IPS-NIHi7 (cell line): ENCODE data around the gene NUCKS1.
"Not testable (repeated sequence)": the region's sequence is repeated elsewhere in the genome, so short reads cannot be mapped to it uniquely, and the experiment has no call there.

Source experiments
- DNase-seq: peaks from one replicate; pipeline ENCODE4 v3.0.0; 2012; ENCODE audit warnings: mixed read lengths; ENCODE audit errors: extremely low spot score

NUCKS1 gene

GRCh38 chr1:205729945-205730610, 19.9 kb downstream of the NUCKS1 start:
- DNase-seq: no peak

- DNase-seq: no peak
Measured at GRCh38 chr1:205726619-205727125, 23.3 kb downstream of the NUCKS1 start.

DNA sequence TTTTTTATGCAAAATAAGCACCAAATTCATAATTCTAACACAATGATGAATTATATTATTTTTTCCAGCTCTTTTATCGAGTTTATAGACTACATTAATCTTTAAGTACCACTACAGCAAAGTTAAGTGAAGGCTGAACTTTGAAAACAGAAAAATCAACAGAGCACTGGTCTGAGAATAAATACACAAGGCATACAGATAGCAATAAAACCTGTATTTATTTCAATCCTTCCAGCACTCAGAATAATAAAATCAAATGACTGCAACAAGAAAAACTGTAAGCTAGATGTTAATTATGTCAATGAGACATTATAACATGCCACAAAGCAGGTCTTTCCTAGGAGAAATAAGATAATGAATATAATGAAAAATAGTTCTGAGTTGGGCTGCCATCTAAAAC, 24.5 kb downstream of the NUCKS1 start:
- DNase-seq: no peak

GRCh38 chr1:205720740-205721139, 29.2 kb downstream of the NUCKS1 start:
- not testable (repeated sequence) for DNase-seq

- DNase-seq: no peak
Measured at GRCh38 chr1:205719762-205720161, 30.2 kb downstream of the NUCKS1 start.

DNA sequence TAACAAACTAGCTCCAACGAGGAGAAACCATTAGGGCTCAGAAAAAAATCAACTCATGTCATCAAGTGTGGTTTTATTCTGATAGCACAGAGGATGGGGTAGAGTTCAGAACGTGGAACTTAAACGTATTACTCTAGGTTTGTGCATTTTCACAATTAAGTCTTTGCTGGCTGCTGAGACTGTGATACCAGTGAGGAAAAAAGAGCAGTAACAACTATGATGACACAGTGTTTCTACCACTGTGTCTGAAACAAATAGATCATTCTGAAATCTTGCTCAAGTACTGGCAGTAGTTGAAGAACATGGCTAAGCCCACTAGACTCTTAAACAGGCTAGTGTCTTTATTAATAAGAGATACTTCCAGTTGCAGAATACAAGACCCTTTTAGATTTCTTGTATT, 31.0 kb downstream of the NUCKS1 start:
- no peak for DNase-seq

DNA sequence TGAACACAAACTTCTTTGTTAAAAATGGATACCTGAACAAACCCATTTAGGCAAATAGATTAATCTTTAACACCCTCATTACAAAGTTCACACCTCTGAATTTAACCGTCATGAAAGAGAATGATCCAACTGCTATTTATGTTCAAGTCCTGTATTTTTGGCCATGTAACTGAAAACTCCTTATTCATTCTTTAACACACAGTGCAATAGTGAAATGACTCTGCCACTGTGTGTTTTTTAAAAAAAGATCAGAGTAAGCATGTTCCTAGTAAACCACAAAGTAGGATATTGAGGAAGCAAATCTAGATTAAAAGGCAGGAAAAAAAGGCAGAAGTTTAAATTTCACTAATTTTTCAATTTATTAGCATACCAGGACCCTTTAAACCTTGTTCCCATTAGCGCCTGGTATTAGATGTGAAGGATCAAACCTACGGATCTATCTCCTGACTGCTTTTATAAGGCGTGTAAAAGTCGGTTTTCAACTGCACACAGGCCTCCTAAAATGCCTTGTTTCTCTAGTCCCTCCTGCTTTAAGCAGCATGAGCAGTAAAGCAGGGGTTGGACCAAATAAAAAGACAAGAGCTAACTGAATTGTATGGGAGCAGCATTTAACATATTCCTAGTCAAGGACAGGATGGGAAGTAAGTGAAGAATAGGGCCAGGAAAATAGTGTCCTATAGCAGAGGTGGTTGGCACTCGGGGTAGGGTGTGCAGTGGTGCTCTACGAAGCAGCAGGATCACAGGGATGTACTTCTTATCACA, 33.4 kb downstream of the NUCKS1 start:
- no peak for DNase-seq

DNA sequence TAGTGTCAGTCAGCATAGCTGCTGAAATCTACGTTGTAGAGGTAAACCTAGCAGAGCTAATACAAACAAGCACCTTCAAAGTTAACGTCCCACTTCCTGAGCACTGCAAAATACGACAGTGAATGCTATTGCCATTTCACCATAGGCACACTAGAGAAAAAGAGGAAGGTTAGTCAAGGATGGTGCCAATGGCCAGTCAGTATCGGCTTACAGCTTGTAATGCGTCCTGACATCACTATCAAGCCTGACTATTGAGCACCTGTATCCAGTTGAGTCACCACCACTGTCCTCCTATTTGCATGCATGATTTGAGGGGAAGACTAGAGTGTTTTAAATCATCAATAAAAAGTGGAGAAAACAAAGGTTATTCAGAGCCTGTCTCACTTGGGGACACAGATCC, 34.4 kb downstream of the NUCKS1 start:
- DNase-seq: no peak

DNA sequence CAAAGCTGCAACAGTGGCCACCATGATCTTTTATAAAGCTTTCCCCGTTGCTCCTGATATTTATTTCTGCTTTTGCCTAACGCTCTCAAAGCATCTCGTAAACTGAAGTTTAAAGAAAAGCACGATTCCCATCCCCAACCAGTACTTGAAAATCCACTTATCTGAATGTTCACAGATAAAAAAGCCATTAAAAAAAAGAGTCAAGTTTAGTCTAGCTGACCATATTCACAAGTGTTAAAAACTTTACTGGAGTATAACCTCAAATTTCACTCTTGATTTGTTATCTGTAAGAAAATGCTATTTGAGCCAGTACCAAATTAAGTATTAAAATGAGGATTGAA, 35.1 kb downstream of the NUCKS1 start:
- no peak for DNase-seq

DNA sequence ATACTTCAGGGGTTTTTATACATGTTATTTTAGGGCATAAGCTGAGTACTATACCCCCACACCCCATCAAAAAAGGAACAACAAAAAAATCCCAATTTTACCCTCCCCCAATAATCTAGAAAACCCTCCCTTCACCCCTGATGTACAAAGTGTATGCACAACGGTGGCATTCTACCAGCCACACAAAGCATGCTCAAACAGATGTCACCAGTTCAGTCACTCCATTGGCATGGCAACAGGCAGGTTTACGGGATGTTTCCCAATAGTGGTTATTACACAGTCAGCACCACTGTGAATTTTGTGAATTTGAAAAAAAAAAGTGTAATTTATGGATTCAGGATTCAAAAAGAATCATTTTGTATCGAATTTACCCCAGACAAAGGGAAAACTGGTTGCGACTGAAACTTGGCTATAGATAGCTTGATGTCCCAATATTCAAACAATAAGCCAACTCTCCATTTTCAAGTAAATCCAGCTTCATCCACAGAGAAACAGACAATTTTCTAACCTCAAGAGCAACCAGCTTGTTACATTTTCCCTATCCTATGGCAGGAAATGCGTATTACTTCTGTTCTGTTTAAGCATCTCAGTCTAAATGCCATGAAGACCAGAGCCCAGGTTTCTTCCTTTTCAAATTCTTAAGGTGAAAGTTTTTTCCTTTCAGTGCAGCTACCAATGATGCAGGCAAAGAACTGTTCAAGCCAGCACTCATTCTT, 35.6 kb downstream of the NUCKS1 start:
- no peak for DNase-seq

DNA sequence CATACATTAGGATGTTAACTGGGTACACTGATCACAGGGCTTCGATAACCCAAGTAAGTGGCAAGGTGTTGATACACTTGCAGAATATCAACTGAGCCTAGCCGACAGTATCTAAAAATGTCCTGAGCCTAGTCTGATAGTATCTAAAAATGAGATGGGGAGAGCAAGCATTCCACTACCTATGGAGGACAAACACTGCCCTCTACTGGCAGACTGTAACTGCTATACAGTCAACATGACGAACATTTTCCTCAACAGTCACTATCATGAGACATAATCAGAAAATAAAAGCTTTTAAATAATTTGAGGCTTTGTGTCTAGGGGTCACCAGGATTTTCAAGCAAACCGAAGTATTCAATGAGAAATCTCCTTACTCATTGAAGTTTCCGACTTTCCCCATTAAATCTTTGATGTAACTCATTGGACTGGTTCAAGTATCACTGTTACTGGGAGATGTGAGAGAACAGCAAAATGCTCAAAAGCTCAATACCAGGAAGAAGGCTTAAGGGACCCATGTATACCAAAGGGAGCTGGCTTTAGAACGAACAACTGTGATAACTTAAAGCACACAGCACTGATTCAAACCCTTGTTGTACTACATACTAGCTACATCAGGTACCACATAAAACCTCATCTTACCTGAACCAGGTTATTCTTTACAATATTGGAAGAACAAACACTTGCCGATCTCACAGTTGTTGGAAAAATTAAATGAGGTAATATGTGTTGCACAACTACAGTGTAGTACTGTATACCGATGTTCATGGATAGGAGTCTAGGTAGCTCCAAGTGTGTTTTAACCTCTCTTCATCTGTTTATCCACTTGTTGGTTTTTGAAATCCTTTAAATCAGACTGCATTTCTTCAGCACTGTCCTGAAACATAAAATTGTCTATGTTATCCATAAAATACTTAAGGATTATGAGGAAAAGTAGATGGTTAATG, 38.6 kb downstream of the NUCKS1 start:
- DNase-seq: peak; percentile 68

DNA sequence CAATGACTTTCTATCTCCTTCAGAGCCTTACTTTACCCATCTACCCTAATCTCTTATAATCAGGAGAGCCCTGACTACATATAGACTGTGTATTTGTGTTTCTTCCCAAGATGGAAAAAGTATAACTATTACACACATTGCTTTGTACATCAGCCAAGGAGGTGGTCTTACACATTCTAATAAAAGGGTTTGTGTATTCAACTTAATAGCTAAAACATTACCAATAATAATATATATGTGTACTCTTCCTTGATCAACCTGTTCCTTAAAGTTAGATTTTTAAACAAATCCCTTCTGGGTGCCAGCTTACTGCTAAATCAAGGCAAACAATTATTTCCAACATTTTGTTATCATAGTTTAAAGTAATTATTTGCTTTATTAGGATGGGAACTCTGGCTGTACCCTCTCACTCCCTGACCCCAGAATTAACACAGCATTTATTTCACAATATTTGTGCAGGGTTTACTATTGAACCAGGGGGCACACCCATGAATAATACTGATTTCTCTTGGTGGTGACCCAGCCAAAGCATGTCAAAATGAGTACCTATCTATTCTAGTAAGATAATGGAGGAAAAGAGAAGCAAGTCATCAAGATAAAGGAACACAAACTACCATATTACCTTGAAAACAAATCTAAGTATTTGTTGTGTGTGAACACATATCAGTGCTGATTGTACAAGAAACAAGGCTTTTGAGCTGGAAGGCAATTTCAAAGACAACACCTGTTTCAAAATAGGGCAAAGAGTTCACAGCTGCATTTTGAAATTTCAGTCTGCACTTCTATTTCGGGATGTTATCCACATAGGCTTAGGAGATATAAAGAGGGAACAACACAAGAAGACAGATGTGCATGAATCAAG, 39.5 kb downstream of the NUCKS1 start:
- no peak for DNase-seq

- DNase-seq: no peak
Measured at GRCh38 chr1:205709640-205710039, 40.3 kb downstream of the NUCKS1 start.

- DNase-seq: no peak
Measured at GRCh38 chr1:205709059-205709398, 41.0 kb downstream of the NUCKS1 start.

DNA sequence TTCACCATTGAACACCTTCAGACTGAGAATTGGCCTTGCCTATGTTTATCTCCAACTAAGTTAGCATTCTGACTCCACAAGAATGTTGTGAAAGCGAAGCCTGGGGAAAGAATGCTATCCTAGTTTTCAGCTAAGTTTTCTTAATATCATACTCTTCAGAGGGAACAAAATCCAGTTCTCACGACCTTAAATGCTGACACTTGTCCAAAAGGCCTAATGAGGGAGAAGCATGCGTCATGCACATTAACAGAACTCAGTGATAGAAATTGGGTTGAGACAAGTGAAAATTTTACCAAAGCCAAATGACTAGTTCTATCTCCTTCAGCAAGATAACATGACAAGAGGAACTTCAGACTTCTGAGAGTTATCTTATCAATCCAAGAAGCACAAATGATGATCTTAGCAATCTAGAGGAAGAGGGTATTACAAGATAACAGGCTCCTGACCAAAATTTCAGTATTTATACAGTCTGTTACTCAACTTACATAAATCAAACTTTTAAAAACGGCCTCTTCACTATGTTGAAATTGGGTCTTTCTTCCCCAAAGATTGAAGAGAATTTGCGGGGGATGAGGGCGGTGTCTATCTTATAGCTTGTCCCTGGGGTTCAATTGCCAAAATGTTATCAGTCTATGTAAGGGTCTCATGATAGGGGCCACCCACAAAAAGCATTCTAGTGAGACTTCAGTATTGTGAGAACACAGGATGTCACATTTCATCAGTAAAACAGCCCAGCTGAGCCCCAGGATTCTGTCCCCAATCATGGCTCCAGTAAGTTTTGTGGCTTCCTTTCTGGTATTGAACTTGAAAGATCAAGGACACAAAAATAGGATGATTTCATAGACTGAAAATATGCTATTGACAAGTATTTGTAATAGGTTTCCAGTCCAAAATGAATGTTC, 43.1 kb downstream of the NUCKS1 start:
- DNase-seq: no peak

- DNase-seq: no peak
Measured at GRCh38 chr1:205704903-205705302, 45.1 kb downstream of the NUCKS1 start.

DNA sequence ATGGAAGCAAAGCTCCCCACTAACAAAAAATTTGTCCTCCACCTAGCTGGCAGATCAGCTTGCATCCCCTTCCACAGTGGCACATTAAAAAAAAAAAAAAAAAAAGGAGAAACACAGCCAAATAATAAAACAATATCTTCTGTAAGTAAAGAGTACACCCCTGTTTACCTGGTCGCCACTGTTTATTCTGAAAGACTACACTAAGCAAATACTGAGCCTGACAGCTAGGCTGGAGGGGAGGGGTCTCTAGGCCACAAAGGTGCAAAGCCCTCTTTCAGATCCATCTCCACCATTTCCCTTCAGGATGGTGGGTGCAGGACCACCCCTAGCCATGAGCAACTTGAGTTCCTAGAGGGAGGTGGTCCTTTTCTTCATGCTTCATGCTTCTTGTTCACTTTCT, 46.9 kb downstream of the NUCKS1 start:
- DNase-seq: no peak

- DNase-seq: no peak
Measured at GRCh38 chr1:205701891-205702290, 48.1 kb downstream of the NUCKS1 start.

DNA sequence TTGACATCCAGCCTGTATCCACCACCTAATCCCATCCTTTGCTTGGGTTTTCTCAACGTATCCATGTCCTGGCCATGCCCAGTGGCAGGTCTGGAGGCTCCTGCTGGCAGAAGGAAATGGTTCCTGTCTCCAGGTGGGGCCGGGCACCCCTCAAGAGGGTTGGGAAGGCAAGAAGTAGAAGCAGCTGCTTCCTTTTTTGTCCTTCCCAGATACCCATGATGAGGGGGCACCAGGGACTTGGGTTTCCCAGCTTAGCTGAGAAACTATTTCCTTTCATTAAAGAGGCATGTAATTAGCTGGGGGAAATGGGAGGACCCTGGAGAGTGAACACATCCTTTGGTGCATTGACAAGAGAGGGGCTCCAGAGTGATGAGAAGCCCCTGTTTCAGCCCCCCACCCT, 48.6 kb downstream of the NUCKS1 start:
- no peak for DNase-seq
